Mucosa of rectum (tissue), 2 donors: Measurements from ENCODE around the gene TM2D1.
A peak's percentile ranks its signal among the peaks of the same experiment; 100 is the strongest.

Source experiments
- H3K27ac ChIP-seq, 2 donors: one replicate each; pipeline ENCODE4 v1.7.0; 2013; ENCODE audit warnings: inconsistent platforms in 2 of 2, low read depth in 2 of 2, low read length in 2 of 2
- H3K27me3 ChIP-seq, 2 donors: one replicate each; pipeline ENCODE4 v1.7.0; 2013; ENCODE audit warnings: low read length in 2 of 2; ENCODE audit not compliant: control insufficient read depth in 2 of 2, insufficient read depth in 2 of 2
- H3K36me3 ChIP-seq, 2 donors: one replicate each; pipeline ENCODE4 v1.7.0; 2013; ENCODE audit warnings: low read length in 2 of 2; ENCODE audit not compliant: control insufficient read depth in 2 of 2, insufficient read depth in 2 of 2
- H3K4me1 ChIP-seq, 2 donors: one replicate each; pipeline ENCODE4 v1.7.0; 2013; ENCODE audit warnings: low read length in 2 of 2, mild to moderate bottlenecking in 1 of 2; ENCODE audit not compliant: control insufficient read depth in 2 of 2, insufficient read depth in 2 of 2
- H3K4me3 ChIP-seq, 2 donors: one replicate each; pipeline ENCODE4 v1.7.0; 2013; ENCODE audit warnings: low read length in 2 of 2
- H3K9ac ChIP-seq, 2 donors: one replicate each; pipeline ENCODE4 v1.7.0; 2013; ENCODE audit warnings: low read length in 2 of 2, low read depth in 1 of 2, mild to moderate bottlenecking in 1 of 2
- H3K9me3 ChIP-seq, 2 donors: one replicate each; pipeline ENCODE4 v1.7.0; 2013; ENCODE audit warnings: low read length in 2 of 2; ENCODE audit not compliant: control insufficient read depth in 2 of 2
- donor health status: healthy.
- donor health status: Normal muscosa, but diverticular disease.

Gene TM2D1

GRCh38 chr1:61645476-61645875, 79.5 kb downstream of the TM2D1 start:
- Histone ChIP-seq H3K9ac (no peak overlapping the region), H3K27ac (no peak overlapping the region), H3K27me3 (no peaks in the 10 kb centered on the region), H3K4me3 (no peak overlapping the region), H3K4me1 (no peaks in the 10 kb centered on the region), H3K36me3 (no peaks in the 10 kb centered on the region), H3K9me3 (no peaks in the 10 kb centered on the region)

DNA sequence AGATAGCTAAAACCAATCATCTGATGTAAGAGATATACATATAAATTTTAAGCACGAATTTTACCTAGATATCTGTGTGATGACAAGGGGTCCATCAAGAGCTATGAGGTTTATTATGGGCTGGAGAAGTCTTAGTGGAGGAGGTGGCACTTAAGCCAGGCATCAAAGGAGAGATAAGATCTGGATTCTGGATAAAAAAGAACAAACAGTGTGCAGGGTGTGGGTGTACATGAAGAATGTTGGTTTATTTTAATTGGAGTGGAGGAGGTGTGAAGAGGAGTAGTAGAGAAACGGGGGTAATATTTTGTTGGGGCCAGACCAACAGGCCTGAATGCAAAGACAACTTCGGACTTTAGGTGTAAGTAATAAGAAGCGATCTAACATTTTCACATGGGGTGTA, 80.6 kb downstream of the TM2D1 start:
- no peaks in the 10 kb centered on the region for H3K27me3 ChIP-seq
- no peak overlapping the region for H3K4me3 ChIP-seq
- no peak overlapping the region for H3K27ac ChIP-seq
- no peaks in the 10 kb centered on the region for H3K9me3 ChIP-seq
- no peaks in the 10 kb centered on the region for H3K36me3 ChIP-seq
- H3K4me1 ChIP-seq, result no peaks in the 10 kb centered on the region
- no peak overlapping the region for H3K9ac ChIP-seq

- no peak overlapping the region for H3K9ac ChIP-seq
- H3K36me3 ChIP-seq, result no peaks in the 10 kb centered on the region
- no peaks in the 10 kb centered on the region for H3K27me3 ChIP-seq
- no peaks in the 10 kb centered on the region for H3K4me1 ChIP-seq
- no peak overlapping the region for H3K4me3 ChIP-seq
- no peak overlapping the region for H3K27ac ChIP-seq
- H3K9me3 ChIP-seq, result no peaks in the 10 kb centered on the region
Measured at GRCh38 chr1:61642475-61643232, 82.3 kb downstream of the TM2D1 start.

- peak overlapping the region in 1 of 2 donors; percentile 53 for H3K4me3 ChIP-seq
- H3K27me3 ChIP-seq, result no peaks in the 10 kb centered on the region
- peak overlapping the region in 1 of 2 donors; percentile 21 for H3K27ac ChIP-seq
- H3K9ac ChIP-seq, result peak overlapping the region in 1 of 2 donors; percentile 21
- H3K36me3 ChIP-seq, result no peaks in the 10 kb centered on the region
- no peaks in the 10 kb centered on the region for H3K4me1 ChIP-seq
- H3K9me3 ChIP-seq, result no peaks in the 10 kb centered on the region
Measured at GRCh38 chr1:61641578-61642336, 83.2 kb downstream of the TM2D1 start.

- peak overlapping the region; percentile 8 to 35 for H3K27ac ChIP-seq
- peak overlapping the region in 1 of 2 donors; percentile 21 for H3K9ac ChIP-seq
- H3K9me3 ChIP-seq, result no peaks in the 10 kb centered on the region
- no peaks in the 10 kb centered on the region for H3K4me1 ChIP-seq
- peak overlapping the region in 1 of 2 donors; percentile 53 for H3K4me3 ChIP-seq
- H3K27me3 ChIP-seq, result no peaks in the 10 kb centered on the region
- H3K36me3 ChIP-seq, result no peaks in the 10 kb centered on the region
Measured at GRCh38 chr1:61640531-61641530, 84.1 kb downstream of the TM2D1 start.

- H3K27ac ChIP-seq, result no peak overlapping the region
Measured at GRCh38 chr1:61639608-61640336, 85.2 kb downstream of the TM2D1 start.

GRCh38 chr1:61638911-61639605, 85.9 kb downstream of the TM2D1 start:
- Histone ChIP-seq H3K27me3 (no peaks in the 10 kb centered on the region), H3K4me1 (no peaks in the 10 kb centered on the region), H3K9me3 (no peaks in the 10 kb centered on the region), H3K36me3 (no peaks in the 10 kb centered on the region), H3K4me3 (no peak overlapping the region), H3K27ac (no peak overlapping the region), H3K9ac (no peak overlapping the region)

More at GRCh38 chr1:61639608-61640336, 85.2 kb downstream of the TM2D1 start:
- H3K9ac ChIP-seq, result no peak overlapping the region
- no peak overlapping the region for H3K4me3 ChIP-seq
- no peaks in the 10 kb centered on the region for H3K27me3 ChIP-seq
- no peaks in the 10 kb centered on the region for H3K4me1 ChIP-seq
- H3K36me3 ChIP-seq, result no peaks in the 10 kb centered on the region
- no peaks in the 10 kb centered on the region for H3K9me3 ChIP-seq

DNA sequence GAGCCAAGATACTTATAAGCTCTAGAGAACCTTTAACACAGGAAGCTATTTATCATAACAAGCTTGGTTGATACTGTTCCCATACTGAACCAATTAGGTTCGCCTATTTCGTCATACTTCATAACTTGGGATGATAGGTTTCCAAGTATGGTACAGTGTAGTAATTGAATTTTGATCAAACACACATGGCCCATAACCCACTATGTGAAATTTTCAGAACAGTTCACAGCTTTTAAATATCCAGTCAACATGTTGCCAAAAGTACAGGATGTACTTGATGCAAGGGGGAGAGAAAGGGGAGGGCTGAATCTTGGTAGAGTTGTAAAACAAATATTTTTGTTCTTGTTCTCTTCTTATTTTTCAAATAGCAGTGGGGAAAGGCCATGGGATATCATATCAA, 86.6 kb downstream of the TM2D1 start:
- Histone ChIP-seq H3K4me3 (no peak overlapping the region), H3K36me3 (no peaks in the 10 kb centered on the region), H3K27me3 (no peaks in the 10 kb centered on the region), H3K4me1 (no peaks in the 10 kb centered on the region), H3K27ac (no peak overlapping the region), H3K9me3 (no peaks in the 10 kb centered on the region), H3K9ac (no peak overlapping the region)

GRCh38 chr1:61637470-61637869, 87.5 kb downstream of the TM2D1 start:
- H3K36me3 ChIP-seq, result no peaks in the 10 kb centered on the region
- H3K4me1 ChIP-seq, result no peaks in the 10 kb centered on the region
- H3K9ac ChIP-seq, result no peak overlapping the region
- no peaks in the 10 kb centered on the region for H3K9me3 ChIP-seq
- no peak overlapping the region for H3K4me3 ChIP-seq
- no peak overlapping the region for H3K27ac ChIP-seq
- H3K27me3 ChIP-seq, result no peaks in the 10 kb centered on the region
